Superior temporal gyrus (tissue), 1 donor: ENCODE measurements around the gene VTI1A.
"Not testable (repeated sequence)": the region's sequence is repeated elsewhere in the genome, so short reads cannot be mapped to it uniquely, and the experiment has no call there.

ENCODE experiments used
- DNase-seq: peaks from one replicate; pipeline ENCODE4 v3.0.0-alpha.2; 2016; ENCODE audit errors: extremely low spot score

Gene VTI1A

GRCh38 chr10:112588225-112588990, 141.4 kb downstream of the VTI1A start:
- no peak for DNase-seq

- DNase-seq, result no peak
These were observed 142.1 kb downstream of the VTI1A start for GRCh38 chr10:112589081-112589480.

GRCh38 chr10:112590786-112591185, 143.8 kb downstream of the VTI1A start:
- DNase-seq, result not testable (repeated sequence)

- no peak for DNase-seq
These were observed 146.0 kb downstream of the VTI1A start for GRCh38 chr10:112593023-112593422.

- no peak for DNase-seq
These were observed 154.4 kb downstream of the VTI1A start for GRCh38 chr10:112601214-112602090.

- no peak for DNase-seq
These were observed 156.0 kb downstream of the VTI1A start for GRCh38 chr10:112603062-112603461.

GRCh38 chr10:112605063-112605462, 158.0 kb downstream of the VTI1A start:
- DNase-seq, result no peak

GRCh38 chr10:112607506-112607905, 160.5 kb downstream of the VTI1A start:
- no peak for DNase-seq

- no peak for DNase-seq
These were observed 166.6 kb downstream of the VTI1A start for GRCh38 chr10:112613620-112614019.

- DNase-seq, result no peak
These were observed 167.1 kb downstream of the VTI1A start for GRCh38 chr10:112614072-112614471.

GRCh38 chr10:112614586-112614985, 167.6 kb downstream of the VTI1A start:
- DNase-seq, result no peak

- no peak for DNase-seq
These were observed 168.3 kb downstream of the VTI1A start for GRCh38 chr10:112615269-112615668.

- DNase-seq, result no peak
These were observed 169.6 kb downstream of the VTI1A start for GRCh38 chr10:112616647-112617046.

GRCh38 chr10:112618814-112619213, 171.8 kb downstream of the VTI1A start:
- DNase-seq, result no peak

- no peak for DNase-seq
These were observed 172.5 kb downstream of the VTI1A start for GRCh38 chr10:112619556-112619955.

GRCh38 chr10:112622786-112623185, 175.8 kb downstream of the VTI1A start:
- no peak for DNase-seq

- DNase-seq, result no peak
These were observed 177.6 kb downstream of the VTI1A start for GRCh38 chr10:112624546-112625048.

GRCh38 chr10:112628951-112629609, 182.1 kb downstream of the VTI1A start:
- no peak for DNase-seq

GRCh38 chr10:112631501-112632400, 184.7 kb downstream of the VTI1A start:
- DNase-seq, result no peak

GRCh38 chr10:112634096-112634830, 187.2 kb downstream of the VTI1A start:
- DNase-seq, result no peak
